Measurements from ENCODE around the gene TRIO.
A peak's percentile ranks its signal among the peaks of the same experiment; 100 is the strongest.

TRIO gene

DNA sequence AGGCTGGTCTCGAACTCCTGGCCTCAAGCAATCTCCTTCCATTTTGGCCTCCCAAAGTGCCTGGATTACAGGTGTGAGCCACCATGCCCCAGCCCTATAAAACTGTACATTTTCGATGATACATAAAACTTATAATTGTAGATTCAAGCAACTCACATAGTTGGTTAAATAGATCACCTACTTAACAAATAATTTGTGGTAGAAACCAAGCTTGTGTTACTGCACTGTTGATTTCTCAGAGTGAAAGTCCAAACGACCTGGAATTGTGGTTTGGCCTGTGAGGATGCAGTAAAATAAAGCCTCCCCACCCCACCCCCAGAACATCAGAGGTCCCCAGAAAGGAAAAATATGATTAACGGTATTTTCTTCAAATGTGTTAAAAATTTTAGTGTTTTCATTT, 92.7 kb downstream of the TRIO start:
- H2AFZ ChIP-seq (ENCODE audit: insufficient read depth, low read length, poor library complexity) = no peak overlapping the region
- WGBS (ENCODE audit: extremely low coverage, insufficient coverage, insufficient read length) = no CpG with 5 or more reads among the region's 4 CpGs
- peaks cover 5% of the 10 kb centered on the region for H3K79me1 ChIP-seq (ENCODE audit: low read length)
- H4K91ac ChIP-seq (ENCODE audit: low read depth, low read length) = no peak overlapping the region
- no peak for DNase-seq
- H3K4ac ChIP-seq (ENCODE audit: low read depth, low read length) = peak overlapping the region; percentile 46
- H3K36me3 ChIP-seq (ENCODE audit: control insufficient read depth in 1 of 2, insufficient read depth in 2 of 2, low read length in 2 of 2) = peaks cover 0 to 2% of the 10 kb centered on the region in 2 experiments
- no peak overlapping the region for H4K12ac ChIP-seq (ENCODE audit: low read depth, low read length)
- no peak overlapping the region for H3K23ac ChIP-seq (ENCODE audit: low read length)
- no peak overlapping the region for H2AK5ac ChIP-seq (ENCODE audit: low read length)
- H3K4me3 ChIP-seq (ENCODE audit: low read depth, low read length) = no peak overlapping the region
- no peaks in the 10 kb centered on the region for H3K9me3 ChIP-seq (ENCODE audit: insufficient read depth, low read depth, low read length)
- no peak overlapping the region for H2BK120ac ChIP-seq (ENCODE audit: insufficient read depth, low read length, poor library complexity)
- H2BK12ac ChIP-seq (ENCODE audit: low read length) = no peak overlapping the region
- H3K18ac ChIP-seq (ENCODE audit: low read length) = no peak overlapping the region
- no peak overlapping the region for H4K8ac ChIP-seq (ENCODE audit: low read depth, low read length)
- H3K4me1 ChIP-seq (ENCODE audit: control insufficient read depth in 1 of 2, insufficient read depth in 2 of 2, low read length in 2 of 2) = peaks cover 6 to 11% of the 10 kb centered on the region in 2 experiments
- H3K27ac ChIP-seq (ENCODE audit: low read depth, low read length) = no peak overlapping the region
- H3K4me2 ChIP-seq (ENCODE audit: low read length) = no peak overlapping the region
- no peak overlapping the region for H3K9ac ChIP-seq (ENCODE audit: low read length)
- no peak overlapping the region for H2BK5ac ChIP-seq (ENCODE audit: low read depth, low read length, poor library complexity)
- H3K27me3 ChIP-seq (ENCODE audit: insufficient read depth, low read length) = no peaks in the 10 kb centered on the region
- H3K79me2 ChIP-seq (ENCODE audit: control insufficient read depth, insufficient read depth, low read length, poor library complexity) = peaks cover 14% of the 10 kb centered on the region
- no peak overlapping the region for H3K14ac ChIP-seq (ENCODE audit: low read length)

DNA sequence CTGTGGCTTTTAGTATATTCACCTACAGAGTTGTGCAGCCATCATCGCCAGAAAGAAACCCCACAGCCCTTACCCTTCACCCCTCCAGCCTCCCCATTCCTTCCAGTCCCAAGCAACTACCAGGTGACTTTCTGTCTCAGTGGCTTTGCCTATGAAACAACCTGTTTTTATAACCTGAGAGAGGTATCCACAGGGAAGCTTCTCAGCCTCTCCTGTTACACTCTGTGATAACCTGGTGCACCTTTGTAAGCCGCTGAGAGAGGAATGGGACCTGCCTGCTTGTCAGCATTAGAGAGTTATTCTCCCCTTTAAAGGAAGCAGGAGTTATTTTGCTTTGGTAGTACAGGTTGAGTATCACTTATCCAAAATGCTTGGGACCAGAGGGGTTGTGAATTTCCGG, 93.6 kb downstream of the TRIO start:
- WGBS (ENCODE audit: extremely low coverage, insufficient coverage, insufficient read length) = no CpG with 5 or more reads among the region's 3 CpGs
- H3K4me2 ChIP-seq (ENCODE audit: low read length) = no peak overlapping the region
- H3K23ac ChIP-seq (ENCODE audit: low read length) = peak overlapping the region; percentile 22

DNA sequence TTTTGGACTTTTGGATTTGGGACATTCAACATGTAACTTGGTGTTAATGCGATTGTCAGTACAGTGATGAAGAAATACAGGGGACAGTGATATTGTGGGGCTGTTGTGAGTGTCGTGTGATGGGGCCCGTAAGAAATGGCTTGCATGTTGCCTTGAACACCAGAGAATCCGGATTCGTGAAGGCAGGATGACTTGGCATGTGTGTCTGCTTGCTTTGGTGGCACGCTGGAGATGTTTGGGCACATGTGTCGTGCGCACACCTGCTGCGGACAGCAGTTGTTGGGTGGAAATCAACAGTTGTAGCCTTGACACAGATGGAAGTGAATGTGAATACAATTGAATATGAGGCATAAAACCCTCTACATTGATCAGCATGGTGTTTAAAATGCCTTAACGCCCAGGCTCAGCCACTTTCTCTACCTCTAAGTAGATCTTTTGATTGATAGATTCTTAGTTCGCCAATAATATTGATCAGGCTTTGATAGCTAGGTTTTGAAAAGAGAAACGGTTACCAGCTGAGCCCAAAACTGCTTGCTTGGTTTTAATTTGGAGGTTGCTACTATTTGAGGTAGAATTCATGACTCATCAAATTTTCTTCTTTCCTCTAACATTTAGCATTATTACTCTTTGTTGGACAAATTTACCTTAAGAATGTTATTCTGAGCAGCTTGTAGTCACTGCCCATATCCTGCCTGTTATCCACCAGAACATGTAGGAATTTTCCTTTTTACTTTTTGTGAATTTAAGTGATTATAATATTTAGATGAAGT, 94.4 kb downstream of the TRIO start:
- H3K4me3 ChIP-seq (ENCODE audit: low read depth, low read length) = no peak overlapping the region
- H2BK12ac ChIP-seq (ENCODE audit: low read length) = no peak overlapping the region
- no peaks in the 10 kb centered on the region for H3K27me3 ChIP-seq (ENCODE audit: insufficient read depth, low read length)
- no peak overlapping the region for H3K14ac ChIP-seq (ENCODE audit: low read length)
- H2BK5ac ChIP-seq (ENCODE audit: low read depth, low read length, poor library complexity) = no peak overlapping the region
- peaks cover 5% of the 10 kb centered on the region for H3K79me1 ChIP-seq (ENCODE audit: low read length)
- peaks cover 0 to 2% of the 10 kb centered on the region in 2 experiments for H3K36me3 ChIP-seq (ENCODE audit: control insufficient read depth in 1 of 2, insufficient read depth in 2 of 2, low read length in 2 of 2)
- no peak overlapping the region for H4K12ac ChIP-seq (ENCODE audit: low read depth, low read length)
- no CpG with 5 or more reads among the region's 12 CpGs for WGBS (ENCODE audit: extremely low coverage, insufficient coverage, insufficient read length)
- peak overlapping the region; percentile 37 for H3K4ac ChIP-seq (ENCODE audit: low read depth, low read length)
- no peaks in the 10 kb centered on the region for H3K9me3 ChIP-seq (ENCODE audit: insufficient read depth, low read depth, low read length)
- H3K4me1 ChIP-seq (ENCODE audit: control insufficient read depth in 1 of 2, insufficient read depth in 2 of 2, low read length in 2 of 2) = peaks cover 6 to 9% of the 10 kb centered on the region in 2 experiments
- DNase-seq = no peak
- no peak overlapping the region for H3K27ac ChIP-seq (ENCODE audit: low read depth, low read length)
- no peak overlapping the region for H3K9ac ChIP-seq (ENCODE audit: low read length)
- no peak overlapping the region for H4K8ac ChIP-seq (ENCODE audit: low read depth, low read length)
- H3K18ac ChIP-seq (ENCODE audit: low read length) = no peak overlapping the region
- H3K4me2 ChIP-seq (ENCODE audit: low read length) = no peak overlapping the region
- no peak overlapping the region for H2AFZ ChIP-seq (ENCODE audit: insufficient read depth, low read length, poor library complexity)
- no peak overlapping the region for H4K91ac ChIP-seq (ENCODE audit: low read depth, low read length)
- no peak overlapping the region for H2AK5ac ChIP-seq (ENCODE audit: low read length)
- H3K79me2 ChIP-seq (ENCODE audit: control insufficient read depth, insufficient read depth, low read length, poor library complexity) = peaks cover 12% of the 10 kb centered on the region
- no peak overlapping the region for H2BK120ac ChIP-seq (ENCODE audit: insufficient read depth, low read length, poor library complexity)
- H3K23ac ChIP-seq (ENCODE audit: low read length) = no peak overlapping the region

More for the DNA sequence above, 93.6 kb downstream of the TRIO start:
- Histone ChIP-seq H3K4me3 (ENCODE audit: low read depth, low read length) (no peak overlapping the region), H2AK5ac (ENCODE audit: low read length) (no peak overlapping the region), H3K4ac (ENCODE audit: low read depth, low read length) (no peak overlapping the region), H2BK120ac (ENCODE audit: insufficient read depth, low read length, poor library complexity) (no peak overlapping the region), H3K9ac (ENCODE audit: low read length) (no peak overlapping the region), H4K8ac (ENCODE audit: low read depth, low read length) (no peak overlapping the region), H4K91ac (ENCODE audit: low read depth, low read length) (no peak overlapping the region), H2BK12ac (ENCODE audit: low read length) (no peak overlapping the region), H3K36me3 (ENCODE audit: control insufficient read depth in 1 of 2, insufficient read depth in 2 of 2, low read length in 2 of 2) (peaks cover 0 to 2% of the 10 kb centered on the region in 2 experiments), H3K27me3 (ENCODE audit: insufficient read depth, low read length) (no peaks in the 10 kb centered on the region), H3K18ac (ENCODE audit: low read length) (no peak overlapping the region), H3K27ac (ENCODE audit: low read depth, low read length) (no peak overlapping the region), H3K79me2 (ENCODE audit: control insufficient read depth, insufficient read depth, low read length, poor library complexity) (peaks cover 14% of the 10 kb centered on the region), H3K4me1 (ENCODE audit: control insufficient read depth in 1 of 2, insufficient read depth in 2 of 2, low read length in 2 of 2) (peaks cover 6 to 11% of the 10 kb centered on the region in 2 experiments), H2AFZ (ENCODE audit: insufficient read depth, low read length, poor library complexity) (no peak overlapping the region), H3K9me3 (ENCODE audit: insufficient read depth, low read depth, low read length) (no peaks in the 10 kb centered on the region), H4K12ac (ENCODE audit: low read depth, low read length) (no peak overlapping the region), H2BK5ac (ENCODE audit: low read depth, low read length, poor library complexity) (no peak overlapping the region), H3K14ac (ENCODE audit: low read length) (no peak overlapping the region), H3K79me1 (ENCODE audit: low read length) (peaks cover 5% of the 10 kb centered on the region)
- no peak for DNase-seq

DNA sequence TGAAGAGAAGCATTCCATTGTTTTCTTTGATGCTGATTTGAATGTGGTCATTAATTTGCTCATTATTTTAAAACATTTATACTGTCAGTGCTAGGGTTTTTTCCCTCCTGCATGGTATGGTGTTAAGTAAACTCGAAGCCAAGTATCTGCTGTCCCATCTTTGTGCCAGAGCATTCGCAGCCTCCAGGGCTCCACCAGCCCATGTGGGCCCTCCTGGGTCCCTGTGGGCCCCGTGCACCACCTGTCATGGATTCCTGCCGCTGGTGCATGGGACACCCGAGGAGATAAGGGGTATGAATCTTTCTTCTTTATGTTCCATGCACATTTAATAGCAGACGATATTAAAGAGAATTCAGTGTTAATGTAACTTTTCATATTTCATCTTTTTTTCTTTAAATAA, 95.1 kb downstream of the TRIO start:
- Histone ChIP-seq H3K27ac (ENCODE audit: low read depth, low read length) (no peak overlapping the region), H3K4me3 (ENCODE audit: low read depth, low read length) (no peak overlapping the region), H4K8ac (ENCODE audit: low read depth, low read length) (no peak overlapping the region), H3K9me3 (ENCODE audit: insufficient read depth, low read depth, low read length) (no peaks in the 10 kb centered on the region), H3K23ac (ENCODE audit: low read length) (no peak overlapping the region), H3K36me3 (ENCODE audit: control insufficient read depth in 1 of 2, insufficient read depth in 2 of 2, low read length in 2 of 2) (peaks cover 0 to 3% of the 10 kb centered on the region in 2 experiments), H3K9ac (ENCODE audit: low read length) (no peak overlapping the region), H3K14ac (ENCODE audit: low read length) (no peak overlapping the region), H3K27me3 (ENCODE audit: insufficient read depth, low read length) (no peaks in the 10 kb centered on the region), H2AK5ac (ENCODE audit: low read length) (no peak overlapping the region), H3K18ac (ENCODE audit: low read length) (no peak overlapping the region), H2BK5ac (ENCODE audit: low read depth, low read length, poor library complexity) (no peak overlapping the region), H4K91ac (ENCODE audit: low read depth, low read length) (no peak overlapping the region), H2AFZ (ENCODE audit: insufficient read depth, low read length, poor library complexity) (no peak overlapping the region), H3K79me2 (ENCODE audit: control insufficient read depth, insufficient read depth, low read length, poor library complexity) (peaks cover 12% of the 10 kb centered on the region), H2BK120ac (ENCODE audit: insufficient read depth, low read length, poor library complexity) (no peak overlapping the region), H3K4me1 (ENCODE audit: control insufficient read depth in 1 of 2, insufficient read depth in 2 of 2, low read length in 2 of 2) (peaks cover 6 to 9% of the 10 kb centered on the region in 2 experiments), H3K79me1 (ENCODE audit: low read length) (peaks cover 3% of the 10 kb centered on the region), H3K4ac (ENCODE audit: low read depth, low read length) (peak overlapping the region; percentile 96), H4K12ac (ENCODE audit: low read depth, low read length) (no peak overlapping the region), H3K4me2 (ENCODE audit: low read length) (no peak overlapping the region), H2BK12ac (ENCODE audit: low read length) (no peak overlapping the region)
- WGBS (ENCODE audit: extremely low coverage, insufficient coverage, insufficient read length) = no CpG with 5 or more reads among the region's 6 CpGs
- no peak for DNase-seq

All from trophoblast cell (in vitro differentiated cells and primary cell).